ENCODE data around the gene NAT10.

The NAT10 gene

GRCh38 chr11:34128824-34129223 lies 23.4 kb downstream of the NAT10 start:
- no peak for DNase-seq (ENCODE audit: low read depth)
- no peak for TF ChIP-seq CTCF (conservative IDR thresholded peaks at IDR 0.05; ENCODE audit: low read depth, low read length)
- no peak overlapping the region for H3K4me3 ChIP-seq (ENCODE audit: low read length)

GRCh38 chr11:34132261-34132965 lies 27.0 kb downstream of the NAT10 start:
- DNase-seq (ENCODE audit: low read depth): no peak
- TF ChIP-seq CTCF (conservative IDR thresholded peaks at IDR 0.05; ENCODE audit: low read depth, low read length): no peak
- H3K4me3 ChIP-seq (ENCODE audit: low read length): no peak overlapping the region

GRCh38 chr11:34134765-34135164 lies 29.3 kb downstream of the NAT10 start:
- DNase-seq (ENCODE audit: low read depth): no peak
- TF ChIP-seq CTCF (conservative IDR thresholded peaks at IDR 0.05; ENCODE audit: low read depth, low read length): no peak

GRCh38 chr11:34135439-34135838 lies 30.0 kb downstream of the NAT10 start:
- DNase-seq (ENCODE audit: low read depth): no peak
- H3K4me3 ChIP-seq (ENCODE audit: low read length): no peak overlapping the region
- TF ChIP-seq CTCF (conservative IDR thresholded peaks at IDR 0.05; ENCODE audit: low read depth, low read length): no peak

More at GRCh38 chr11:34134765-34135164, 29.3 kb downstream of the NAT10 start:
- no peak overlapping the region for H3K4me3 ChIP-seq (ENCODE audit: low read length)

- no peak for TF ChIP-seq CTCF (conservative IDR thresholded peaks at IDR 0.05; ENCODE audit: low read depth, low read length)
- no peak overlapping the region for H3K4me3 ChIP-seq (ENCODE audit: low read length)
- no peak for DNase-seq (ENCODE audit: low read depth)
These were observed 31.0 kb downstream of the NAT10 start for GRCh38 chr11:34136420-34136819.

GRCh38 chr11:34139346-34139745 lies 33.9 kb downstream of the NAT10 start:
- TF ChIP-seq CTCF (conservative IDR thresholded peaks at IDR 0.05; ENCODE audit: low read depth, low read length): no peak
- H3K4me3 ChIP-seq (ENCODE audit: low read length): no peak overlapping the region
- no peak for DNase-seq (ENCODE audit: low read depth)

- TF ChIP-seq CTCF (conservative IDR thresholded peaks at IDR 0.05; ENCODE audit: low read depth, low read length): no peak
- no peak overlapping the region for H3K4me3 ChIP-seq (ENCODE audit: low read length)
- DNase-seq (ENCODE audit: low read depth): no peak
These were observed 34.7 kb downstream of the NAT10 start for GRCh38 chr11:34140149-34140548.
